HepG2 (cell line): ENCODE measurements around the gene OCLN. TPM values are rescaled to one million over a fixed set of nuclear protein-coding genes. Genes with fewer than 3 reads are reported as not detected.

ENCODE experiments used
- ASH2L ChIP-seq: fragments of 300-600, 200-600 bp; sonication (generic); IDR thresholded peaks from 2 replicates; pipeline ENCODE4 v1.7.0; 2017; ENCODE audit warnings: low read depth, mild to moderate bottlenecking, moderate library complexity, mixed read lengths, low read length; ENCODE audit not compliant: insufficient read length
- CHD4 ChIP-seq: fragments of 200-600 bp; sonication (generic); IDR thresholded peaks from 2 replicates; pipeline ENCODE4 v1.7.0; 2017; ENCODE audit warnings: mild to moderate bottlenecking, low read length, borderline replicate concordance
- CREB1 ChIP-seq, 2 experiments: fragments of 450-650 bp in 1 of 2; IDR thresholded peaks; 2 replicates each; pipeline ENCODE4 v1.6.1; 2016 to 2017; ENCODE audit warnings: control low read depth in 1 of 2, mild to moderate bottlenecking in 1 of 2, missing compliant biosample characterization in 1 of 2, missing genetic modification characterization in 1 of 2
- CSRNP1 ChIP-seq: sonication (generic); formaldehyde crosslinking; IDR thresholded peaks from 2 replicates; pipeline ENCODE4 v1.8.1; 2023; ENCODE audit warnings: mild to moderate bottlenecking, missing genetic modification reagents
- ELF1 ChIP-seq: sonication (generic); formaldehyde crosslinking; IDR thresholded peaks from 2 replicates; pipeline ENCODE4 v1.4.0; 2020; ENCODE audit warnings: missing genetic modification reagents
- ETV6 ChIP-seq: sonication (generic); formaldehyde crosslinking; conservative IDR thresholded peaks from 2 replicates; pipeline ENCODE4 v1.4.0; 2020; ENCODE audit warnings: missing genetic modification reagents
- HNRNPH1 ChIP-seq: fragments of 200-400 bp; formaldehyde crosslinking; optimal IDR thresholded peaks from 2 replicates; pipeline ENCODE3; 2017; ENCODE audit warnings: mild to moderate bottlenecking, low read depth, low read length
- NCOA2 ChIP-seq: sonication (generic); formaldehyde crosslinking; IDR thresholded peaks from 2 replicates; pipeline ENCODE4 v1.8.0; 2022; ENCODE audit warnings: inconsistent platforms
- PLRG1 ChIP-seq: fragments of 450-650 bp; conservative IDR thresholded peaks from 2 replicates; pipeline ENCODE4 v1.6.1; 2016
- POLR2AphosphoS2 ChIP-seq: IDR thresholded peaks from 2 replicates; pipeline ENCODE4 v1.6.1; 2011; ENCODE audit warnings: low read depth, low read length, improper control_type of control experiment
- RCOR2 ChIP-seq: IDR thresholded peaks from 2 replicates; pipeline ENCODE4 v1.6.1; 2016; ENCODE audit warnings: missing biosample characterization, missing genetic modification reagents
- SIN3A ChIP-seq: IDR thresholded peaks from 2 replicates; pipeline ENCODE4 v1.6.1; 2011; ENCODE audit warnings: low read depth, mild to moderate bottlenecking, control low read depth, low read length, borderline replicate concordance
- SNRNP70 ChIP-seq: fragments of 200-400 bp; formaldehyde crosslinking; IDR thresholded peaks from 2 replicates; pipeline ENCODE4 v1.6.1; 2017; ENCODE audit warnings: mild to moderate bottlenecking, low read depth, low read length, moderate library complexity
- YY1 ChIP-seq: IDR thresholded peaks from 2 replicates; pipeline ENCODE4 v1.6.1; 2011; ENCODE audit warnings: low read length, low read depth, moderate library complexity, mild to moderate bottlenecking; ENCODE audit not compliant: insufficient read depth, insufficient replicate concordance
- ZBTB10 ChIP-seq: sonication (generic); formaldehyde crosslinking; IDR thresholded peaks from 2 replicates; pipeline ENCODE4 v1.4.0; 2020; ENCODE audit warnings: missing genetic modification reagents, borderline replicate concordance
- ZBTB7A ChIP-seq: sonication (generic); formaldehyde crosslinking; IDR thresholded peaks from 2 replicates; pipeline ENCODE4 v1.8.0; 2022; ENCODE audit warnings: mild to moderate bottlenecking, missing genetic modification reagents
- ZNF205 ChIP-seq: IDR thresholded peaks from 2 replicates; pipeline ENCODE4 v1.6.1; 2018; ENCODE audit warnings: missing biosample characterization, missing genetic modification reagents
- ZNF256 ChIP-seq: sonication (generic); formaldehyde crosslinking; conservative IDR thresholded peaks from 2 replicates; pipeline ENCODE4 v1.4.0; 2020; ENCODE audit warnings: missing genetic modification reagents
- ZNF264 ChIP-seq: sonication (generic); formaldehyde crosslinking; IDR thresholded peaks from 2 replicates; pipeline ENCODE4 v1.4.0; 2020; ENCODE audit warnings: missing genetic modification reagents
- ZNF354B ChIP-seq: sonication (generic); formaldehyde crosslinking; IDR thresholded peaks from 2 replicates; pipeline ENCODE4 v1.8.0; 2022; ENCODE audit warnings: mild to moderate bottlenecking, missing genetic modification reagents
- ZNF501 ChIP-seq: sonication (generic); formaldehyde crosslinking; IDR thresholded peaks from 2 replicates; pipeline ENCODE4 v1.5.1; 2020; ENCODE audit warnings: mild to moderate bottlenecking, moderate library complexity, missing genetic modification reagents
- ZNF75D ChIP-seq: sonication (generic); formaldehyde crosslinking; IDR thresholded peaks from 2 replicates; pipeline ENCODE4 v1.8.1; 2023; ENCODE audit warnings: missing genetic modification reagents, mild to moderate bottlenecking, borderline replicate concordance
- ZXDC ChIP-seq: sonication (generic); formaldehyde crosslinking; IDR thresholded peaks from 2 replicates; pipeline ENCODE4 v1.5.0; 2020; ENCODE audit warnings: mild to moderate bottlenecking, missing genetic modification reagents
- polyA plus RNA-seq, 8 experiments: library from polyadenylated mRNA; depleted of rRNA in 3 of 8; stranded (reverse) in 7 of 8; unstranded in 1 of 8; fragments of >200 nt; fragmentation: Illumina TruSeq in 4 of 8; extraction: Trizol in 4 of 8; gene quantifications; 2 replicates each; pipeline versions ENCODE4 v1.2.1 to v1.2.3, GENCODE V29; 2011 to 2016; ENCODE audit warnings: low read depth in 4 of 8, missing spikeins in 1 of 8, mixed read lengths in 1 of 8; ENCODE audit not compliant: insufficient read depth in 1 of 8
- total RNA-seq, 5 experiments: library from RNA; depleted of rRNA; stranded (reverse); fragments of >200 nt; fragmentation: Illumina TruSeq; extraction: Trizol; gene quantifications; 2 replicates each; pipeline ENCODE4 v1.2.3, GENCODE V29; 2016; ENCODE audit warnings: low read depth in 1 of 5

The OCLN gene
- total and polyA plus RNA-seq, 2 of the 13 experiments (the other 11 are each of a cell fraction or from before 2014, with no cell fraction given), result 24.1 to 34.8 TPM

- TF ChIP-seq CSRNP1 (CRISPR knock-in tag) (no peak), ZNF205 (CRISPR knock-in tag) (no peak), SNRNP70 (no peak), NCOA2 (0 out of 2 replicates have a peak, but pooled peaks have one; percentile 44), ZXDC (0 out of 2 replicates have a peak, but pooled peaks have one; percentile 50), PLRG1 (no peak), ELF1 (CRISPR knock-in tag) (no peak), POLR2AphosphoS2 (no peak), CREB1 (IDR thresholded peaks at IDR 0.05) (no peak), CREB1 (CRISPR knock-in tag; IDR thresholded peaks at IDR 0.05) (0 out of 2 replicates have a peak, but pooled peaks have one; percentile 7), ZBTB10 (CRISPR knock-in tag) (peak; percentile 86; the same call in 1 of the 2 replicates), CHD4 (no peak), ZNF256 (CRISPR knock-in tag) (0 out of 2 replicates have a peak, but pooled peaks have one; percentile 82), HNRNPH1 (no peak), SIN3A (0 out of 2 replicates have a peak, but pooled peaks have one; percentile 19), ETV6 (CRISPR knock-in tag) (peak; percentile 59; the same call in 1 of the 2 replicates), ZNF354B (CRISPR knock-in tag) (no peak), ASH2L (peak; percentile 42), YY1 (no peak), ZNF264 (CRISPR knock-in tag) (no peak; the same call in 1 of the 2 replicates), RCOR2 (CRISPR knock-in tag) (no peak), ZNF501 (no peak), ZBTB7A (CRISPR knock-in tag) (no peak), ZNF75D (CRISPR knock-in tag) (no peak)
Measured at GRCh38 chr5:69491838-69492390, 676 bp upstream of the OCLN start (continued).
